GM20000 (cell line): ENCODE results near the gene GPR155.

Source experiments
- DNase-seq: peaks from one replicate; pipeline ENCODE4 v3.0.0; 2012; ENCODE audit warnings: low spot score
- CTCF ChIP-seq: IDR thresholded peaks from 2 replicates; pipeline ENCODE4 v1.5.1; 2012; ENCODE audit warnings: mild to moderate bottlenecking, control low read depth; ENCODE audit errors: extremely low read depth, missing control alignments

The GPR155 gene

GRCh38 chr2:174486563-174487107, at the start of gene GPR155:
Gene GPR155, minus strand, starts transcription at chr2:174487029. Its CDS starts 5,073 bp downstream, at chr2:174481956.
- DNase-seq: peak; percentile 32
- no peak for TF ChIP-seq CTCF

GRCh38 chr2:174535757-174536703, 49.2 kb upstream of the GPR155 start:
- TF ChIP-seq CTCF: no peak
- DNase-seq: no peak

GRCh38 chr2:174535083-174535482, 48.3 kb upstream of the GPR155 start:
- no peak for TF ChIP-seq CTCF
- no peak for DNase-seq

GRCh38 chr2:174529916-174530315, 43.1 kb upstream of the GPR155 start:
- no peak for DNase-seq
- TF ChIP-seq CTCF: no peak

- TF ChIP-seq CTCF: no peak
- DNase-seq: no peak
Measured at GRCh38 chr2:174527959-174528358, 41.1 kb upstream of the GPR155 start.

- TF ChIP-seq CTCF: no peak
- DNase-seq: no peak
Measured at GRCh38 chr2:174527101-174527721, 40.4 kb upstream of the GPR155 start.

- TF ChIP-seq CTCF: no peak
- DNase-seq: no peak
Measured at GRCh38 chr2:174524527-174524926, 37.7 kb upstream of the GPR155 start.
